ENCODE results near the gene RNF123.

RNF123 gene

DNA sequence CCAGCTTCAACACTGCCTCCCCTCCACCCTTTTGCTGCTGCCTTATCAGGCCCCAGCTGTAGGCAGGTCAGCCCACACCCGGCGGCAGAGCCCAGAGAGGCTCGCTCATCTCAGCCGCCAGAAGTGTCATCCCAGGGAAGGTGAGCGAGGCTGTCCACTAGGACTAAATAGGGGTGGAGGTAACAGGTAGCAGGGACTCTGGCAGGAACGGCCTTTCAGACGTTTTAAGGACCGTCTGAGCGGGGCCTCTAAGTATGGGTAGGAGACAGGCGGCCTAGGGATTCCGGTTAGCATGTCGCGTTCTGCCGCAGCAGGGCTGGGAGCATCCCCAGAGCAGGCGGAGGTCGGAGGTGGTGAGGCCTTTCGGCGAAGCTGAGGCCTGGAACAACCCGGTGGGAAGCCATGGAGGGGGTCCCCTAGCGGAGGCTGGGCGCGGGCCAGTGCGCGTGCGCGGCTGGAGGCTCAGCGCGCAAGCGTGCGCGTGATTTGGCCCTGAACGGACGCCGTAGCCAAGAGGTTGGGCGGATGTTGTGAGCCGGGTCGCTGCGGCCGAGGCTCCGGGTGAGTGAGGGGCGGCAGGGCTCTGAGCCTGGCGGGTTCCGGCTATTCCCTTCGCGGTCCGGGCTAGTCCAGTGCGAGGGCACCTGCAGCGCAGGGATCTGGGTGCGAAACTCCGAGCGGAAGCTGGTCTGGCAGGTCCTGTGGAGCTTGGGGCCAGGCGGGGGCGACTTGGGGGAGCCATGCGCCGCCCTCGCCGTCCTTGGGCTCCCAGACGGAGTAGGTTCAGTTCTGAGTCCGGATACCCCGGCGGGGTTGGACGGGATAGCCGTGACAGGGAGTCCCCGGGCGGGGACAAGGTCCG is at the start of gene RNF123, which contains the start of gene MST1:
Gene RNF123 (plus strand): TSS at position 512 of the 862 bp plus-strand sequence. CDS start 1,609 bp downstream, outside the sequence.
Gene MST1 (minus strand): TSS at position 429 of the 862 bp plus-strand sequence. CDS start 783 bp downstream, outside the sequence.
- H3K27ac ChIP-seq = peak within 1 kb of the TSS; percentile 78
- TF ChIP-seq, protein P1, sequence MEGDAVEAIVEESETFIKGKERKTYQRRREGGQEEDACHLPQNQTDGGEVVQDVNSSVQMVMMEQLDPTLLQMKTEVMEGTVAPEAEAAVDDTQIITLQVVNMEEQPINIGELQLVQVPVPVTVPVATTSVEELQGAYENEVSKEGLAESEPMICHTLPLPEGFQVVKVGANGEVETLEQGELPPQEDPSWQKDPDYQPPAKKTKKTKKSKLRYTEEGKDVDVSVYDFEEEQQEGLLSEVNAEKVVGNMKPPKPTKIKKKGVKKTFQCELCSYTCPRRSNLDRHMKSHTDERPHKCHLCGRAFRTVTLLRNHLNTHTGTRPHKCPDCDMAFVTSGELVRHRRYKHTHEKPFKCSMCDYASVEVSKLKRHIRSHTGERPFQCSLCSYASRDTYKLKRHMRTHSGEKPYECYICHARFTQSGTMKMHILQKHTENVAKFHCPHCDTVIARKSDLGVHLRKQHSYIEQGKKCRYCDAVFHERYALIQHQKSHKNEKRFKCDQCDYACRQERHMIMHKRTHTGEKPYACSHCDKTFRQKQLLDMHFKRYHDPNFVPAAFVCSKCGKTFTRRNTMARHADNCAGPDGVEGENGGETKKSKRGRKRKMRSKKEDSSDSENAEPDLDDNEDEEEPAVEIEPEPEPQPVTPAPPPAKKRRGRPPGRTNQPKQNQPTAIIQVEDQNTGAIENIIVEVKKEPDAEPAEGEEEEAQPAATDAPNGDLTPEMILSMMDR (conservative IDR thresholded peaks at IDR 0.05) = no peak

DNA sequence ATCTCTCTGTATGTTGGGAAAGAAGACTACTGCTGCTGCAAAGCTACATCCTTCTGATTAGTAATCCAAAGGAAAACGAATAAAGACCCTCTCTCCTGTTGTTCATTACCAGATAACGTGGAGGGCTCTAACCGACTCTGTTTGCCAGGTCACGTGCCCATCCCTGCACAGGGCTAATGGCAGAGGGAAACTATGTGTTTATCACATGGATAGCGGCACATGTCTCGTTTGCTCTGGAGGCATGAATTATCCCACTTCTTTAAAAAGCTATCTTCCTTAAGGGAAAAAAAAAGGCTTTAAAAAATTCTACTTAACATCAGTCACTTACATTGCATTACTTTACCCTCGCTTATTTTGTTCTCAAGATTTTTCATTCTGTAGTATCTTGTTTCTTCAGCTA is 48.1 kb upstream of the RNF123 start:
- no peak overlapping the region for H3K27ac ChIP-seq
- TF ChIP-seq, protein P1 (conservative IDR thresholded peaks at IDR 0.05) = no peak

DNA sequence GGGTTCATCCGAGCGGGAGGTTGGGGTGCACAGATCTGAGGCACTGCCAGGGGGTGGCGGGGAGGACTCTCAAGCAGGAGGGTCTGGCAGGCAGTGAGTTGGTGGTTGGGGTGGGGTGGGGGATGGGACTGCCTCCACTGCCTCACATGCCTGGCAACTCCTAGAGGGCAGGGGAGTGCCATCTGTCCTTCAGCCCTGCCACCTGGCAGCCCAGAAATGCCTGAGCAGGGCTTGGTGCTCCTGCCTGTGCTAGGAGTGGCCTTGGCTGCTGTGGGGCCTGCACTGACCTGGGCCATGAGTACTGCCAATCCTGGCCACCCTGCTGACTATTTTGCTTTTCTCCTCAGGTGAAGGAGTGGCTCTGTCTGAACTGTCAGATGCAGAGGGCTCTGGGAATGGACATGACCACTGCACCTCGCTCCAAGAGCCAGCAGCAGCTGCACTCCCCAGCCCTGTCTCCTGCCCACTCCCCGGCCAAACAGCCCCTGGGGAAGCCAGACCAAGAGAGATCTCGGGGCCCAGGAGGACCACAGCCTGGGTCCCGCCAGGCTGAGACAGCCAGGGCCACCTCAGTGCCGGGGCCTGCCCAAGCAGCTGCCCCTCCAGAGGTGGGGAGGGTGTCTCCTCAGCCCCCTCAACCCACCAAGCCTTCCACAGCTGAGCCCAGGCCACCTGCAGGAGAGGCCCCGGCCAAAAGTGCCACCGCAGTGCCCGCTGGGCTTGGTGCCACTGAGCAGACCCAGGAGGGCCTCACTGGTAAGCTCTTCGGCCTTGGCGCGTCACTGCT is 47.2 kb upstream of the RNF123 start:
- H3K27ac ChIP-seq = no peak overlapping the region
- TF ChIP-seq, protein P1 (conservative IDR thresholded peaks at IDR 0.05) = no peak

DNA sequence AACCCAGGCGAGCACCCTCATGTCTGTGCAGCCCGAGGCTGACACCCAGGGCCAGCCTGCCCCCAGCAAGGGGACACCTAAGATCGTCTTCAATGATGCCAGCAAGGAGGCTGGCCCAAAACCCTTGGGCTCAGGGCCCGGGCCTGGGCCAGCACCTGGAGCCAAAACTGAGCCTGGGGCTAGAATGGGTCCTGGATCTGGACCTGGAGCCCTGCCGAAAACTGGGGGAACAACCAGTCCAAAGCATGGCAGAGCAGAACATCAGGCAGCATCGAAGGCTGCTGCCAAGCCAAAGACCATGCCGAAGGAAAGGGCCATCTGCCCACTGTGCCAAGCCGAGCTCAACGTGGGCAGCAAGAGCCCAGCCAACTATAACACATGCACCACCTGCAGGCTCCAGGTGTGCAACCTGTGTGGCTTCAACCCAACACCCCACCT is 46.6 kb upstream of the RNF123 start:
- H3K27ac ChIP-seq = no peak overlapping the region
- TF ChIP-seq, protein P1 (conservative IDR thresholded peaks at IDR 0.05) = no peak

DNA sequence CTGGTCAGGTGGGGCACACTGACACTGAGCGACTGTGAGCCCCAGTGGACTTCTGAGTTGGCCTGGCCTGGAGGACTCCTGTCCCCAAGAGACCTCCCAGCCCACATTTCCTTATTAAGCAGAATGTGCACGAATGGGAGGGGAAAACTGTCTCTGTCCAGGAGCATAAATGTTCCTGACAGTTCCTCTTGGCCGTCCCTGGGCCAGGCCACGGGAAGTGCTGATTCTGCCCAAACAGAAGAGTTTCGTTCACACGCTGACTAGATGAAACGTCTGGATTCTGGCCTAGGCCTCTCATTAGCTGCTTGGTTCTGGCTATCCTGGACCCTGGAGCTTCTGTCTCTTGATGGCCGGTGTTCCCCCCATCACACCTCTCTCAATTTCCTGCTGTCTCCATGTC is 44.7 kb upstream of the RNF123 start:
- TF ChIP-seq, protein P1 (conservative IDR thresholded peaks at IDR 0.05) = no peak
- H3K27ac ChIP-seq = no peak overlapping the region

DNA sequence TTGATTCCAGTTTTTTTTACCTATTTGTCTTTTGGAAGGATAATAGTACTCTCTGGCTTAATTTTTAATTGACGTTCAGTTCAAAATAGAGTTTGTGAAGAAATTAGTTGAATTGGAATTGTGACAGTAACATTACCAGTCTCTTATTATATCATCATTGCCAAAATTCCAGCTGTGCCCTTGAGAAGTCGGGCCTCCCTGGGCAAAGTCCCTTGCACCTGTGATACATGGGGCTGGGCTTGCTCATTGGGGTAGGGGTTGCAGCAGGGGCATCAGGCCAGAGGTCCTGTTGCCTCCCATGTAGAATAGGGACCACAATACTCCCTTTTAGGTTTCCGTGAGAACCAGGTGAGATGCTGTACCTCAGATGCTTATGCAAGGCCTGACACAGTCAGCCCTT is 43.1 kb upstream of the RNF123 start:
- TF ChIP-seq, protein P1 (conservative IDR thresholded peaks at IDR 0.05) = no peak
- no peak overlapping the region for H3K27ac ChIP-seq

DNA sequence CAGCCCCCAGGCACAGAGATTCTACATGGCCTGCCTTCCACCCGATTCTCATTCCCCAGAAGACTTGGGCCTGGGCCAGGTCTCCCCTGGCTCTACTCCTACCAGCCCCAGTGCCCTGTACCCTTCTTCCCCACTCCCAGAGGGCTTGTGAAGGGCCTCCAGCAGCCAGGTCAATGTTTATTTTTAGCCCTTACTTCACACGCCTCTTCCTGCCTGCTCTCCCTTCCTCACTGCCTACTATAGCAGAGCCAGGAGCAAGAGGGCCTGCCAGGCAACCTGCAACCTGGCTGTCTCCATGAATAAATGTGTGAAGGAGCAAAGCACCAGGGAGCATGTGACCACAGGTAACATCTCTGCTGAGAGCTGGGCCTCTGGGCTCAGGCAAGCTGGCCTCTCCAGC is 41.6 kb upstream of the RNF123 start:
- H3K27ac ChIP-seq = no peak overlapping the region
- TF ChIP-seq, protein P1 (conservative IDR thresholded peaks at IDR 0.05) = no peak

Data from VCaP (cell line).